ENCODE measurements around the gene VPS18.
A peak's percentile ranks its signal among the peaks of the same experiment; 100 is the strongest.

VPS18 gene

GRCh38 chr15:40906991-40907802, 12.9 kb downstream of the VPS18 start:
- Histone ChIP-seq H3K27me3 (ENCODE audit: low read depth, low read length) (no peaks in the 10 kb centered on the region), H3K4me3 (ENCODE audit: low read length) (peak overlapping the region; percentile 83), H3K27ac (ENCODE audit: low read length) (peak overlapping the region; percentile 28), H3K9me3 (ENCODE audit: insufficient read depth, low read length) (no peaks in the 10 kb centered on the region), H3K4me1 (ENCODE audit: low read length) (peaks cover 22% of the 10 kb centered on the region), H2AFZ (ENCODE audit: low read depth, low read length) (peak overlapping the region; percentile 33), H4K20me1 (ENCODE audit: insufficient read depth, low read length) (no peaks in the 10 kb centered on the region), H3K79me2 (ENCODE audit: low read length) (no peaks in the 10 kb centered on the region), H3K9ac (ENCODE audit: low read length) (peak overlapping the region; percentile 63), H3K4me2 (ENCODE audit: low read length) (peak overlapping the region; percentile 93), H3K36me3 (replicated peaks; ENCODE audit: low read depth, low read length) (peaks cover 9% of the 10 kb centered on the region)
- TF ChIP-seq EZH2phosphoT487 (IDR thresholded peaks at IDR 0.05; ENCODE audit: low read depth) (no peak), CTCF (IDR thresholded peaks at IDR 0.05; ENCODE audit: low read depth, low read length) (no peak)

- Histone ChIP-seq H2AFZ (ENCODE audit: low read depth, low read length) (no peak overlapping the region), H3K4me3 (ENCODE audit: low read length) (no peak overlapping the region), H3K4me2 (ENCODE audit: low read length) (peak overlapping the region; percentile 93; the same call in 1 of the 2 replicates), H3K27me3 (ENCODE audit: low read depth, low read length) (no peaks in the 10 kb centered on the region), H3K4me1 (ENCODE audit: low read length) (peaks cover 31% of the 10 kb centered on the region), H3K27ac (ENCODE audit: low read length) (no peak overlapping the region), H3K9me3 (ENCODE audit: insufficient read depth, low read length) (no peaks in the 10 kb centered on the region), H4K20me1 (ENCODE audit: insufficient read depth, low read length) (no peaks in the 10 kb centered on the region), H3K9ac (ENCODE audit: low read length) (no peak overlapping the region), H3K36me3 (replicated peaks; ENCODE audit: low read depth, low read length) (peaks cover 4% of the 10 kb centered on the region), H3K79me2 (ENCODE audit: low read length) (no peaks in the 10 kb centered on the region)
- TF ChIP-seq EZH2phosphoT487 (IDR thresholded peaks at IDR 0.05; ENCODE audit: low read depth) = no peak
- TF ChIP-seq CTCF (IDR thresholded peaks at IDR 0.05; ENCODE audit: low read depth, low read length) = no peak
Observed at GRCh38 chr15:40908095-40908494, 13.8 kb downstream of the VPS18 start.

GRCh38 chr15:40909662-40910630, 15.7 kb downstream of the VPS18 start:
- Histone ChIP-seq H3K4me3 (ENCODE audit: low read length) (no peak overlapping the region), H3K27ac (ENCODE audit: low read length) (no peak overlapping the region), H3K27me3 (ENCODE audit: low read depth, low read length) (no peaks in the 10 kb centered on the region), H3K4me2 (ENCODE audit: low read length) (no peak overlapping the region), H3K36me3 (replicated peaks; ENCODE audit: low read depth, low read length) (no peaks in the 10 kb centered on the region), H2AFZ (ENCODE audit: low read depth, low read length) (no peak overlapping the region), H3K9ac (ENCODE audit: low read length) (no peak overlapping the region), H3K9me3 (ENCODE audit: insufficient read depth, low read length) (no peaks in the 10 kb centered on the region), H4K20me1 (ENCODE audit: insufficient read depth, low read length) (no peaks in the 10 kb centered on the region), H3K79me2 (ENCODE audit: low read length) (no peaks in the 10 kb centered on the region), H3K4me1 (ENCODE audit: low read length) (peaks cover 40% of the 10 kb centered on the region)
- TF ChIP-seq CTCF (IDR thresholded peaks at IDR 0.05; ENCODE audit: low read depth, low read length) = no peak
- no peak for TF ChIP-seq EZH2phosphoT487 (IDR thresholded peaks at IDR 0.05; ENCODE audit: low read depth)

GRCh38 chr15:40911141-40911540, 16.9 kb downstream of the VPS18 start:
- no peak overlapping the region for H3K27ac ChIP-seq (ENCODE audit: low read length)
- H2AFZ ChIP-seq (ENCODE audit: low read depth, low read length) = peak overlapping the region; percentile 5; the same call in 1 of the 2 replicates
- no peaks in the 10 kb centered on the region for H4K20me1 ChIP-seq (ENCODE audit: insufficient read depth, low read length)
- H3K9me3 ChIP-seq (ENCODE audit: insufficient read depth, low read length) = no peaks in the 10 kb centered on the region
- TF ChIP-seq CTCF (IDR thresholded peaks at IDR 0.05; ENCODE audit: low read depth, low read length) (no peak), EZH2phosphoT487 (IDR thresholded peaks at IDR 0.05; ENCODE audit: low read depth) (no peak)
- peaks cover 37% of the 10 kb centered on the region for H3K4me1 ChIP-seq (ENCODE audit: low read length)
- H3K9ac ChIP-seq (ENCODE audit: low read length) = no peak overlapping the region
- no peaks in the 10 kb centered on the region for H3K27me3 ChIP-seq (ENCODE audit: low read depth, low read length)
- H3K4me2 ChIP-seq (ENCODE audit: low read length) = no peak overlapping the region
- H3K4me3 ChIP-seq (ENCODE audit: low read length) = no peak overlapping the region
- no peaks in the 10 kb centered on the region for H3K79me2 ChIP-seq (ENCODE audit: low read length)
- H3K36me3 ChIP-seq (replicated peaks; ENCODE audit: low read depth, low read length) = no peaks in the 10 kb centered on the region

All from OCI-LY3 (cell line).